GM12878 (cell line): Measurements from ENCODE around the gene RNF38.

Experiments
- HCFC1 ChIP-seq: fragments of 150-350 bp; IDR thresholded peaks from 2 replicates; pipeline ENCODE4 v1.6.1; 2014; ENCODE audit warnings: low read length
- MAX ChIP-seq: IDR thresholded peaks from 2 replicates; pipeline ENCODE4 v1.6.1; 2012; ENCODE audit warnings: low read depth, low read length, improper control_type of control experiment
- NFYB ChIP-seq: IDR thresholded peaks from 2 replicates; pipeline ENCODE4 v1.6.1; 2011; ENCODE audit warnings: low read depth, mild to moderate bottlenecking, low read length, improper control_type of control experiment, moderate library complexity; ENCODE audit not compliant: insufficient read depth
- REST ChIP-seq: IDR thresholded peaks from 2 replicates; pipeline ENCODE4 v1.6.1; 2012; ENCODE audit warnings: mild to moderate bottlenecking, low read depth, low read length
- TF ChIP-seq, protein P1 (sequence below), 3 experiments: IDR thresholded peaks in 2 of 3; conservative IDR thresholded peaks in 1 of 3; 2 replicates each; pipeline ENCODE4 v1.5.1; 2011; ENCODE audit warnings: low read depth in 3 of 3, low read length in 3 of 3, mild to moderate bottlenecking in 3 of 3, control low read depth in 2 of 3, moderate library complexity in 2 of 3, inconsistent platforms in 1 of 3, mixed read lengths in 1 of 3; ENCODE audit not compliant: control insufficient read depth in 2 of 3, insufficient read depth in 1 of 3; ENCODE audit errors: extremely low read depth in 1 of 3
- TF ChIP-seq, protein P2 (sequence below): fragments of 450-650 bp; formaldehyde crosslinking; IDR thresholded peaks from 2 replicates; pipeline ENCODE4 v1.4.0; 2022; ENCODE audit warnings: mild to moderate bottlenecking, moderate library complexity

DNA sequence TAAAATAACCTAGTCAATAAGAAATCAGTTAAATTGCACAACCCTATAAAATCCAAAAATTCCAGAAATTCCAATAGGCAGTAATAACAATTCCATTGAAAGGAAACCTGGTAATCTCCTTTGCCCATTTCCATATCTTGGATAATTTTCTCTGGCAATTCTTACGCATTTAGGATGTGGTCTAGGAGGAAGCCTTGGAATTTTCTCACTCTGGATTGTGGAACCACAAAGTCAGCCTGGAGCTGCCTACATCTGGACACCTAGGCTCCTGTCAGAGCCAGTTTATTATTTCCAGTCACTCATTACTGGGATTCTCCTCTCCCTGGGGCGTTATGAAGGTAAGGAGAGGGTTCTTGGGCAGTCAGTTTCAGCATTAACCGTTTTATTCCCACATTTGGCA lies 101.5 kb downstream of the RNF38 start:
- TF ChIP-seq, protein P1, sequence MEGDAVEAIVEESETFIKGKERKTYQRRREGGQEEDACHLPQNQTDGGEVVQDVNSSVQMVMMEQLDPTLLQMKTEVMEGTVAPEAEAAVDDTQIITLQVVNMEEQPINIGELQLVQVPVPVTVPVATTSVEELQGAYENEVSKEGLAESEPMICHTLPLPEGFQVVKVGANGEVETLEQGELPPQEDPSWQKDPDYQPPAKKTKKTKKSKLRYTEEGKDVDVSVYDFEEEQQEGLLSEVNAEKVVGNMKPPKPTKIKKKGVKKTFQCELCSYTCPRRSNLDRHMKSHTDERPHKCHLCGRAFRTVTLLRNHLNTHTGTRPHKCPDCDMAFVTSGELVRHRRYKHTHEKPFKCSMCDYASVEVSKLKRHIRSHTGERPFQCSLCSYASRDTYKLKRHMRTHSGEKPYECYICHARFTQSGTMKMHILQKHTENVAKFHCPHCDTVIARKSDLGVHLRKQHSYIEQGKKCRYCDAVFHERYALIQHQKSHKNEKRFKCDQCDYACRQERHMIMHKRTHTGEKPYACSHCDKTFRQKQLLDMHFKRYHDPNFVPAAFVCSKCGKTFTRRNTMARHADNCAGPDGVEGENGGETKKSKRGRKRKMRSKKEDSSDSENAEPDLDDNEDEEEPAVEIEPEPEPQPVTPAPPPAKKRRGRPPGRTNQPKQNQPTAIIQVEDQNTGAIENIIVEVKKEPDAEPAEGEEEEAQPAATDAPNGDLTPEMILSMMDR (IDR thresholded peaks at IDR 0.05 in 2 of 3, conservative IDR thresholded peaks at IDR 0.05 in 1 of 3; ENCODE audit: control insufficient read depth in 2 of 3, extremely low read depth in 1 of 3, insufficient read depth in 1 of 3, low read depth in 3 of 3, low read length in 3 of 3): no peak
- TF ChIP-seq REST: no peak
- no peak for TF ChIP-seq NFYB
- no peak for TF ChIP-seq HCFC1
- TF ChIP-seq MAX: no peak
- TF ChIP-seq, protein P2, sequence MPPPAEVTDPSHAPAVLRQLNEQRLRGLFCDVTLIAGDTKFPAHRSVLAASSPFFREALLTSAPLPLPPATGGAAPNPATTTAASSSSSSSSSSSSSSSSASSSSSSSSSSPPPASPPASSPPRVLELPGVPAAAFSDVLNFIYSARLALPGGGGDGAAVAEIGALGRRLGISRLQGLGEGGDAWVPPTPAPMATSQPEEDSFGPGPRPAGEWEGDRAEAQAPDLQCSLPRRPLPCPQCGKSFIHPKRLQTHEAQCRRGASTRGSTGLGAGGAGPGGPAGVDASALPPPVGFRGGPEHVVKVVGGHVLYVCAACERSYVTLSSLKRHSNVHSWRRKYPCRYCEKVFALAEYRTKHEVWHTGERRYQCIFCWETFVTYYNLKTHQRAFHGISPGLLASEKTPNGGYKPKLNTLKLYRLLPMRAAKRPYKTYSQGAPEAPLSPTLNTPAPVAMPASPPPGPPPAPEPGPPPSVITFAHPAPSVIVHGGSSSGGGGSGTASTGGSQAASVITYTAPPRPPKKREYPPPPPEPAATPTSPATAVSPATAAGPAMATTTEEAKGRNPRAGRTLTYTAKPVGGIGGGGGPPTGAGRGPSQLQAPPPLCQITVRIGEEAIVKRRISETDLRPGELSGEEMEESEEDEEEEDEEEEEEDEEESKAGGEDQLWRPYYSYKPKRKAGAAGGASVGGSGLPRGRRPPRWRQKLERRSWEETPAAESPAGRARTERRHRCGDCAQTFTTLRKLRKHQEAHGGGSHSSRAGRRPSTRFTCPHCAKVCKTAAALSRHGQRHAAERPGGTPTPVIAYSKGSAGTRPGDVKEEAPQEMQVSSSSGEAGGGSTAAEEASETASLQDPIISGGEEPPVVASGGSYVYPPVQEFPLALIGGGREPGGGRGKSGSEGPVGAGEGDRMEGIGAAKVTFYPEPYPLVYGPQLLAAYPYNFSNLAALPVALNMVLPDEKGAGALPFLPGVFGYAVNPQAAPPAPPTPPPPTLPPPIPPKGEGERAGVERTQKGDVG (CRISPR knock-in tag): no peak
